Left lung (tissue), 10 donors: ENCODE data around the gene GDA. TPM values are rescaled to one million over a fixed set of nuclear protein-coding genes. Genes with fewer than 3 reads are reported as not detected.
"Not testable (repeated sequence)": the region's sequence is repeated elsewhere in the genome, so short reads cannot be mapped to it uniquely, and the experiment has no call there.

Experiments
- ATAC-seq: fragments of 200-7000 bp; cut with Tn5 transposase; one replicate; pipeline ENCODE4 v1.9.1; 2020; ENCODE audit warnings: moderate library complexity
- DNase-seq, 4 donors: peaks; one replicate each; pipeline ENCODE4 v3.0.0-alpha.2; 2013 to 2020
- H3K27ac ChIP-seq, 2 donors: fragments of 200-600 bp; sonication (generic) in 1 of 2; one replicate each; pipeline versions ENCODE4 v1.5.0 to v1.8.0; 2020 to 2021
- H3K27me3 ChIP-seq, 2 donors: fragments of 200-600 bp; sonication (generic) in 1 of 2; one replicate each; pipeline versions ENCODE4 v1.5.0 to v1.8.0; 2020 to 2021
- H3K36me3 ChIP-seq, 2 donors: fragments of 200-600 bp; sonication (generic) in 1 of 2; one replicate each; pipeline versions ENCODE4 v1.5.0 to v1.8.0; 2020 to 2021
- H3K4me1 ChIP-seq, 2 donors: fragments of 200-600 bp; one replicate each; pipeline ENCODE4 v1.8.0; 2021
- H3K4me3 ChIP-seq, 2 donors: fragments of 200-600 bp; sonication (generic) in 1 of 2; one replicate each; pipeline versions ENCODE4 v1.5.0 to v1.8.0; 2020 to 2021; ENCODE audit warnings: mild to moderate bottlenecking in 1 of 2
- H3K9me3 ChIP-seq, 2 donors: fragments of 200-600 bp; sonication (generic) in 1 of 2; one replicate each; pipeline versions ENCODE4 v1.5.0 to v1.8.0; 2020 to 2021
- CTCF ChIP-seq, 2 donors: fragments of 200-600 bp; sonication (generic) in 1 of 2; IDR thresholded peaks; one replicate each; pipeline versions ENCODE4 v1.5.0 to v1.8.0; 2021; ENCODE audit warnings: antibody characterized with exemption in 2 of 2
- intact Hi-C, 2 donors: fragments of 100-400 bp; cut with DNase I; formaldehyde crosslinking; loops; one replicate each; pipeline versions ENCODE4 v1.11.2 to v1.14.2; 2022
- polyA plus RNA-seq, 6 donors: library from polyadenylated mRNA; unstranded; fragments of 120-200 nt; gene quantifications; one replicate each; pipeline ENCODE4 v1.2.1, GENCODE V29; 2013; ENCODE audit not compliant: insufficient read length in 6 of 6
- total RNA-seq, 2 donors: library from RNA; stranded (reverse); fragmentation: NEBNext Ultra II Directional; extraction: Animal tissue kit (Norgen Biotek cat#: 25700); gene quantifications; one replicate each; pipeline ENCODE4 v1.2.1, GENCODE V29; 2021
- donor health status: DM: no; HTN: yes; CAD: no.
- donor health status: DM: no; HTN: no; CAD: no.

Gene GDA
- total and polyA plus RNA-seq, 8 donors: 0.08 to 0.31 (median 0.17) TPM; not detected in 1

- DNase-seq (no peak), ATAC-seq (no peak)
- no peak for TF ChIP-seq CTCF (IDR thresholded peaks at IDR 0.05)
- no peak overlapping the region for H3K27ac ChIP-seq
- no peak overlapping the region for H3K4me3 ChIP-seq
- peaks cover 0 to 11% of the 10 kb centered on the region in 2 donors for H3K27me3 ChIP-seq
- intact Hi-C loops: loop anchor here in 1 of 2 donors (10.0 kb wide), 1 partner anchor 219 kb away; no protein-coding TSS in a partner anchor
- H3K9me3 ChIP-seq: no peaks in the 10 kb centered on the region
- no peaks in the 10 kb centered on the region for H3K4me1 ChIP-seq
- no peaks in the 10 kb centered on the region for H3K36me3 ChIP-seq
Measured at GRCh38 chr9:72263572-72263971, 114.3 kb downstream of the GDA start.

GRCh38 chr9:72268961-72269360 lies 119.7 kb downstream of the GDA start:
- no peak for TF ChIP-seq CTCF (IDR thresholded peaks at IDR 0.05)
- no peak for DNase-seq
- Histone ChIP-seq H3K9me3 (no peaks in the 10 kb centered on the region), H3K4me1 (no peaks in the 10 kb centered on the region), H3K27me3 (no peaks in the 10 kb centered on the region), H3K4me3 (no peak overlapping the region), H3K27ac (no peak overlapping the region), H3K36me3 (no peaks in the 10 kb centered on the region)
- no peak for ATAC-seq
- intact Hi-C loops: loop anchor here in 1 of 2 donors (10.0 kb wide), 1 partner anchor 224 kb away; no protein-coding TSS in a partner anchor

DNA sequence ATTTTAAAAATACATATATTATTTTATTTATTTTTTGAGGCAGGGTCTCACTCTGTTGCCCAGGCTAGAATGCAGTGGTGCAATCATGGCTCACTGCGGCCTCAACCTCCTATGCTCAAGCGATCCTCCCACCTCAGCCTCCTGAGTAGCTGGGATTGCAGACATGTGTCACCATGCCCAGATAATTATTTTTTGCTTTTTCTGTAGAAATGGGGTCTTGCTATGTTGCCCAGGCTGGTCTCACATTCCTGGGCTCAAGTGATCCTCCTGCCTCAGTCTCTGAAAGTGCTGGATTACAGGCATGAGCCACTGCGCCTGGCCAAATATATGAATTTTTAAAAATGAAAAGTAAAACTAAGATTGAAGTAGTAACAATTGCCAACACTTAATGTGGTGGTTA lies 121.1 kb downstream of the GDA start:
- H3K27me3 ChIP-seq, H3K9me3 ChIP-seq, H3K4me3 ChIP-seq, intact Hi-C loops, DNase-seq, H3K36me3 ChIP-seq, H3K27ac ChIP-seq, H3K4me1 ChIP-seq, ATAC-seq: not testable (repeated sequence)

- intact Hi-C loops: no loop called here
- DNase-seq: peak in 2 of 4 donors; percentile 38 to 58
Measured at GRCh38 chr9:72271613-72272478, 122.6 kb downstream of the GDA start.

GRCh38 chr9:72274441-72274840 lies 125.2 kb downstream of the GDA start:
- Histone ChIP-seq H3K9me3 (no peaks in the 10 kb centered on the region), H3K27ac (no peak overlapping the region), H3K27me3 (no peaks in the 10 kb centered on the region), H3K4me3 (no peak overlapping the region), H3K36me3 (no peaks in the 10 kb centered on the region), H3K4me1 (no peaks in the 10 kb centered on the region)
- TF ChIP-seq CTCF (IDR thresholded peaks at IDR 0.05): no peak
- ATAC-seq: no peak
- intact Hi-C loops: no loop called here
- DNase-seq: no peak

More at GRCh38 chr9:72271613-72272478, 122.6 kb downstream of the GDA start:
- H3K36me3 ChIP-seq: no peaks in the 10 kb centered on the region
- no peak overlapping the region for H3K27ac ChIP-seq
- peak; percentile 83 to 84 for TF ChIP-seq CTCF (IDR thresholded peaks at IDR 0.05)
- no peaks in the 10 kb centered on the region for H3K4me1 ChIP-seq
- H3K4me3 ChIP-seq: no peak overlapping the region
- H3K27me3 ChIP-seq: no peaks in the 10 kb centered on the region
- H3K9me3 ChIP-seq: no peaks in the 10 kb centered on the region
- ATAC-seq: peak; percentile 85
